Uterus (tissue), 2 donors: ENCODE results near the gene CHST15.

Source experiments
- POLR2A ChIP-seq, 2 donors: fragments of 450-650 bp; IDR thresholded peaks; one replicate each; pipeline ENCODE4 v1.6.1; 2016; ENCODE audit warnings: antibody characterized with exemption in 2 of 2, mild to moderate bottlenecking in 1 of 2, moderate library complexity in 1 of 2
- TF ChIP-seq, protein P1 (sequence below), 4 experiments: fragments of 200-600 bp in 2 of 4; fragments of 450-650 bp in 2 of 4; sonication (generic) in 2 of 4; IDR thresholded peaks; one replicate each; pipeline ENCODE4 v1.5.1; 2016 to 2019; ENCODE audit warnings: antibody characterized with exemption in 4 of 4, mild to moderate bottlenecking in 2 of 4, moderate library complexity in 1 of 4

DNA sequence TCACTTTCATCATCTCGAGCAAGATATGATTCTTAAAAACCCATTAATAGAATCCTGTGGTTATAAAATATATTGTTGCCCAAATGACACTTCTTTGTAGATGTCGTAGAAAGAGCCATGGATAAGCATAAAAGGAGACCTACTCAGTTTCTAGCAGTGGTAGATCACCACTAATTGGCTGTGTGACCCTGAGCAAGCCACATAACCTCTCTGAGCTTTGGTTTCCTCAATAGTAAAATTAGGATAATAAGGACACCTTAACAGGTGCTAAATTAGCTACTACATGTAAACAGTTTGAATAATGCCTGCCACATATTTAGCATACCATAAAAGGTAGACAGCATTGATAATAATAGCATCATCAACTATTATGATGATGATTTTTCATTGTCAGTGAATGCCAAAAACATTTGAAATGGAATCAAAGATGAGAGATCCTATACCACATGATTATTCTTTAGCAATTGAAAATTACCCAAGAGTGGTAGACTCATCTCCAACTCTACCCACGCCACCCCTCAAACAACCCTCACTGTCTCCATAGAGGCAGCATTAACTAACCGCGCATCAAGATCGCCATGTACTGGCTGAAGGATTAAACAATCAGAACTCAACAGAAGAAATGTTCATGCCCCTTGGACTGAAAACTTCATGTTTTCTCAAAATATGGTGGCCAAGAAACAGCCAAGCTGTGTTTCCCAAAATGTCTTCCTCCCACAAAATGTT is 45.8 kb downstream of the CHST15 start:
- TF ChIP-seq, protein P1, sequence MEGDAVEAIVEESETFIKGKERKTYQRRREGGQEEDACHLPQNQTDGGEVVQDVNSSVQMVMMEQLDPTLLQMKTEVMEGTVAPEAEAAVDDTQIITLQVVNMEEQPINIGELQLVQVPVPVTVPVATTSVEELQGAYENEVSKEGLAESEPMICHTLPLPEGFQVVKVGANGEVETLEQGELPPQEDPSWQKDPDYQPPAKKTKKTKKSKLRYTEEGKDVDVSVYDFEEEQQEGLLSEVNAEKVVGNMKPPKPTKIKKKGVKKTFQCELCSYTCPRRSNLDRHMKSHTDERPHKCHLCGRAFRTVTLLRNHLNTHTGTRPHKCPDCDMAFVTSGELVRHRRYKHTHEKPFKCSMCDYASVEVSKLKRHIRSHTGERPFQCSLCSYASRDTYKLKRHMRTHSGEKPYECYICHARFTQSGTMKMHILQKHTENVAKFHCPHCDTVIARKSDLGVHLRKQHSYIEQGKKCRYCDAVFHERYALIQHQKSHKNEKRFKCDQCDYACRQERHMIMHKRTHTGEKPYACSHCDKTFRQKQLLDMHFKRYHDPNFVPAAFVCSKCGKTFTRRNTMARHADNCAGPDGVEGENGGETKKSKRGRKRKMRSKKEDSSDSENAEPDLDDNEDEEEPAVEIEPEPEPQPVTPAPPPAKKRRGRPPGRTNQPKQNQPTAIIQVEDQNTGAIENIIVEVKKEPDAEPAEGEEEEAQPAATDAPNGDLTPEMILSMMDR (IDR thresholded peaks at IDR 0.05): no peak
- no peak for TF ChIP-seq POLR2A (IDR thresholded peaks at IDR 0.05)
